Pancreas (tissue), 10 donors: ENCODE data around the gene NPHP4. TPM values are rescaled to one million over a fixed set of nuclear protein-coding genes. Genes with fewer than 3 reads are reported as not detected.

ENCODE experiments used
- ATAC-seq, 4 donors: fragments of 200-7000 bp; cut with Tn5 transposase; one replicate each; pipeline versions ENCODE4 v1.8.0 to v1.9.1; 2020; ENCODE audit warnings: mild to moderate bottlenecking in 4 of 4, moderate library complexity in 4 of 4
- DNase-seq, 6 donors: peaks; one replicate each; pipeline ENCODE4 v3.0.0-alpha.2; 2020
- FAIRE-seq: peaks from 2 replicates; lab custom pipeline; 2012; peaks lifted over from hg19 to GRCh38; lab: Jason Lieb, UNC
- H3K27ac ChIP-seq, 4 donors: fragments of 200-600 bp; sonication (generic); 1 replicate in 3 of 4; 2 replicates in 1 of 4; pipeline versions ENCODE4 v1.5.0 to v1.8.0; 2020
- H3K27me3 ChIP-seq, 4 donors: fragments of 200-600 bp; one replicate each; pipeline ENCODE4 v1.8.0; 2021
- H3K36me3 ChIP-seq, 3 donors: fragments of 200-600 bp; sonication (generic) in 1 of 3; one replicate each; pipeline versions ENCODE4 v1.5.0 to v1.8.0; 2020 to 2021
- H3K4me1 ChIP-seq, 3 donors: fragments of 200-600 bp; one replicate each; pipeline ENCODE4 v1.8.0; 2021
- H3K4me3 ChIP-seq, 4 donors: fragments of 200-600 bp; sonication (generic) in 2 of 4; one replicate each; pipeline versions ENCODE4 v1.5.0 to v1.8.0; 2020 to 2021
- H3K9me3 ChIP-seq, 4 donors: fragments of 200-600 bp; one replicate each; pipeline ENCODE4 v1.8.0; 2021
- WGBS, 2 donors: extraction: QIAGEN DNeasy Blood & Tissue Kit; methylation state at CpG; one replicate each; pipeline ENCODE4 v1.1.7; 2013; 5-methylcytosine and 5-hydroxymethylcytosine counted together
- intact Hi-C, 3 donors: fragments of 100-400 bp; cut with DNase I; formaldehyde crosslinking; loops; one replicate each; pipeline versions ENCODE4 v1.11.1 to v1.14.2; 2022
- polyA plus RNA-seq, 2 donors: library from polyadenylated mRNA; stranded (reverse); fragments of 200-250 nt; gene quantifications; one replicate each; pipeline ENCODE4 v1.2.3, GENCODE V29; 2013
- total RNA-seq, 6 donors: library from RNA; stranded (reverse); fragmentation: NEBNext Ultra II Directional in 4 of 6; extraction: Animal tissue kit (Norgen Biotek cat#: 25700) in 4 of 6; gene quantifications; one replicate each; pipeline versions ENCODE4 v1.2.1 to v1.2.4, GENCODE V29; 2021 to 2023
- TF ChIP-seq, protein P1 (sequence below), 4 donors: fragments of 200-600 bp; sonication (generic) in 3 of 4; IDR thresholded peaks; one replicate each; pipeline versions ENCODE4 v1.5.0 to v1.8.0; 2021; ENCODE audit warnings: antibody characterized with exemption in 4 of 4
- donor health status: healthy with polysubstance abuse.
- donor health status: DM: no; HTN: no; CAD: no; lungs with moderate emphysema.
- donor health status: DM: no; HTN: no; CAD: no.
- donor health status: control.
- donor health status: control.
- donor health status: Bipolar disorder and iron deficiency.
- donor health status: DM: yes; HTN: yes; CAD: no.
- donor health status: DM: no; HTN: no; CAD: no.
- donor health status: DM: no; HTN: no; CAD: no.
- donor health status: DM: yes; HTN: yes; CAD: no.

Gene NPHP4
- total and polyA plus RNA-seq, 8 donors = 4.0 to 9.7 (median 5.7) TPM

DNA sequence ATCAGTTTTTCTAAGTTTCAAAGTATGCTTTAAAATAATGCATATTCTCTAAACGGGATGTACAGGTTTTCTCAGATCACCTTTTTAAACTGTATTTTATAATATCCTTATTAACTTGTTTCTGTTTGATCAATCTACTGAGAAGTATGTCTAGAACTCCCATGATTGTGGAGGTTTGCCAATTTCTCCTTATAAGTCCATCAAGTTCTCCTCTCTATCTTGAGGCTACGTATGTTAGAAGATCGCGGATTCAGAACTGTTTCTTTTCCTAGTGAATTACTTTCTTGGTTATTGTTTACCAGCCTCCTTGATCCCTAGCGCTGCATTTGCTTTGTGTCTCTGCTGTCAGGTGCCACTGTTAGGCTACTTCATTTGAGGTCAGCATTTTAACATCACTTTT lies 89.2 kb downstream of the NPHP4 start:
- H3K4me1 ChIP-seq = no peaks in the 10 kb centered on the region
- H3K36me3 ChIP-seq = peaks cover 0 to 16% (median 0%) of the 10 kb centered on the region in 3 donors
- H3K27me3 ChIP-seq = no peaks in the 10 kb centered on the region
- TF ChIP-seq, protein P1, sequence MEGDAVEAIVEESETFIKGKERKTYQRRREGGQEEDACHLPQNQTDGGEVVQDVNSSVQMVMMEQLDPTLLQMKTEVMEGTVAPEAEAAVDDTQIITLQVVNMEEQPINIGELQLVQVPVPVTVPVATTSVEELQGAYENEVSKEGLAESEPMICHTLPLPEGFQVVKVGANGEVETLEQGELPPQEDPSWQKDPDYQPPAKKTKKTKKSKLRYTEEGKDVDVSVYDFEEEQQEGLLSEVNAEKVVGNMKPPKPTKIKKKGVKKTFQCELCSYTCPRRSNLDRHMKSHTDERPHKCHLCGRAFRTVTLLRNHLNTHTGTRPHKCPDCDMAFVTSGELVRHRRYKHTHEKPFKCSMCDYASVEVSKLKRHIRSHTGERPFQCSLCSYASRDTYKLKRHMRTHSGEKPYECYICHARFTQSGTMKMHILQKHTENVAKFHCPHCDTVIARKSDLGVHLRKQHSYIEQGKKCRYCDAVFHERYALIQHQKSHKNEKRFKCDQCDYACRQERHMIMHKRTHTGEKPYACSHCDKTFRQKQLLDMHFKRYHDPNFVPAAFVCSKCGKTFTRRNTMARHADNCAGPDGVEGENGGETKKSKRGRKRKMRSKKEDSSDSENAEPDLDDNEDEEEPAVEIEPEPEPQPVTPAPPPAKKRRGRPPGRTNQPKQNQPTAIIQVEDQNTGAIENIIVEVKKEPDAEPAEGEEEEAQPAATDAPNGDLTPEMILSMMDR (IDR thresholded peaks at IDR 0.05) = no peak
- no peak overlapping the region for H3K4me3 ChIP-seq
- WGBS, 2 donors = 89 to 93% methylated on average over 5 of the region's 5 CpGs
- FAIRE-seq (no peak), ATAC-seq (no peak), DNase-seq (no peak)
- no peaks in the 10 kb centered on the region for H3K9me3 ChIP-seq
- no peak overlapping the region for H3K27ac ChIP-seq
- intact Hi-C loops = no loop called here

DNA sequence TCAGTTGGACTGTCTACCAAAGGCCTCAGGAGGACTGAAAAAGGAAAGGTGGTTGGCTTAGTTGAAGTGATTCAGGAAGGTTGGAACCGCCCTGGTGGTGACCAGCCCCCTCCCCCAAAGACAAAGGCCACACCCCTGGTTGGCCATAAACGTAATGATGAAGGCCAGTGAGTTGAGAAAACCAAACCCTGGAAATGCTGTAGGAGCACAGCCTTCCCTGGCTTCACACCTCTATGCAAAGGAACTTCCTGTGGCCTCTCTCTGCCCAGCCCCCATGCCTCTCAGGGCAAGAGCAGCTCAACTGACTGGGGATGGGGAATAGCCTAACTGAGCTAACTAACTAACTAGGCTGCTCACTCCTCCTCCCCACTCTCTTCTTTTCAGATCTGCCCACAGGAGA lies 90.4 kb downstream of the NPHP4 start:
- TF ChIP-seq, protein P1 (IDR thresholded peaks at IDR 0.05) = no peak
- DNase-seq (no peak), FAIRE-seq (no peak)

DNA sequence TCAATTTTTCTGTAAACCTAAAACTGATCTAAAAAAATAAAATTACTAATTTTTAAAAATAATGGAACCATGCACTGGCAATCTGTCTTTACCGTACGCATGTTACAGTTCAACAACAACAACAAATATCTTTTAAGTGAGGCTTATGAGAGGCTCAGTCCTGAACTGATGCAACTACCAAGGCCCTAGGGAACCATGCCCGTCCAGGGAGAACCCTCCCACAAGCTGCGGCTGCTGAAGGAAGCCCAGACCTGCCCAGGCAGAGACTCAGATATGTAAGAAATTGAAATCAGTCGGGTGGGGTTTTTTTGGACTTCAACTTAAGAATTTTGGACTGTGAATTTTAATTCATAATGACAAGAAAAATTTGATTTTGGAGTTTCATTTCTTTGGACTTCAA lies 91.1 kb downstream of the NPHP4 start:
- Histone ChIP-seq H3K36me3 (peaks cover 0 to 16% (median 0%) of the 10 kb centered on the region in 3 donors), H3K9me3 (no peaks in the 10 kb centered on the region), H3K4me1 (no peaks in the 10 kb centered on the region), H3K27ac (no peak overlapping the region), H3K4me3 (no peak overlapping the region), H3K27me3 (no peaks in the 10 kb centered on the region)
- no peak for DNase-seq
- FAIRE-seq = no peak
- ATAC-seq = no peak
- intact Hi-C loops = no loop called here
- 89 to 96% methylated on average over 5 of the region's 5 CpGs for WGBS, 2 donors
- TF ChIP-seq, protein P1 (IDR thresholded peaks at IDR 0.05) = no peak

More for the DNA sequence above, 90.4 kb downstream of the NPHP4 start:
- no peak for ATAC-seq
- intact Hi-C loops = no loop called here
- 82% methylated on average over 2 of the region's 2 CpGs for WGBS, 2 donors
- Histone ChIP-seq H3K4me3 (no peak overlapping the region), H3K27me3 (no peaks in the 10 kb centered on the region), H3K27ac (no peak overlapping the region), H3K4me1 (no peaks in the 10 kb centered on the region), H3K36me3 (peaks cover 0 to 16% (median 0%) of the 10 kb centered on the region in 3 donors), H3K9me3 (no peaks in the 10 kb centered on the region)

DNA sequence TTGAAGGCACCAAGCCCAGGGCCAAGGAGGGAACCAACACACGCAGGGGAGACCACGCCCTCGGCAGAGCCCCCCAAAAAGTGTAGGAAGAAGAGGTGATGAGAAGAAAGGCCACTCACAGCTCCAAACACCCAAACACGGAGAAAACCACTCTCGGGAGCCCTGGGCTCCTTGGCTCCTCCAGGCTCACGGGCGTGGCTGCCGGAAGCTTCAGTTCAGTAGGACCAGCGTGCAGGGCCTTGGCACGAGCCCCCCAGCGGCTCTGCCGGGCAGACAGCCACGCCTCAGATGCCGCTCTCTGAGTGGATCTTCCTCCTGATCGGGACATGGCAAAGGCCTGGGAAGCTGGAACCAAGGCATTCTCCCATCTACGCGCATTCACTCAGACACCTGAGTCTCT lies 94.0 kb downstream of the NPHP4 start:
- Histone ChIP-seq H3K27me3 (no peaks in the 10 kb centered on the region), H3K9me3 (no peaks in the 10 kb centered on the region), H3K4me3 (no peak overlapping the region), H3K36me3 (peaks cover 0 to 2% (median 0%) of the 10 kb centered on the region in 3 donors), H3K27ac (no peak overlapping the region), H3K4me1 (no peaks in the 10 kb centered on the region)
- 92 to 96% methylated on average over 17 of the region's 17 CpGs for WGBS, 2 donors
- no peak for FAIRE-seq
- DNase-seq = peak in 1 of 6 donors; percentile 31
- intact Hi-C loops = no loop called here
- ATAC-seq = no peak
- TF ChIP-seq, protein P1 (IDR thresholded peaks at IDR 0.05) = no peak

DNA sequence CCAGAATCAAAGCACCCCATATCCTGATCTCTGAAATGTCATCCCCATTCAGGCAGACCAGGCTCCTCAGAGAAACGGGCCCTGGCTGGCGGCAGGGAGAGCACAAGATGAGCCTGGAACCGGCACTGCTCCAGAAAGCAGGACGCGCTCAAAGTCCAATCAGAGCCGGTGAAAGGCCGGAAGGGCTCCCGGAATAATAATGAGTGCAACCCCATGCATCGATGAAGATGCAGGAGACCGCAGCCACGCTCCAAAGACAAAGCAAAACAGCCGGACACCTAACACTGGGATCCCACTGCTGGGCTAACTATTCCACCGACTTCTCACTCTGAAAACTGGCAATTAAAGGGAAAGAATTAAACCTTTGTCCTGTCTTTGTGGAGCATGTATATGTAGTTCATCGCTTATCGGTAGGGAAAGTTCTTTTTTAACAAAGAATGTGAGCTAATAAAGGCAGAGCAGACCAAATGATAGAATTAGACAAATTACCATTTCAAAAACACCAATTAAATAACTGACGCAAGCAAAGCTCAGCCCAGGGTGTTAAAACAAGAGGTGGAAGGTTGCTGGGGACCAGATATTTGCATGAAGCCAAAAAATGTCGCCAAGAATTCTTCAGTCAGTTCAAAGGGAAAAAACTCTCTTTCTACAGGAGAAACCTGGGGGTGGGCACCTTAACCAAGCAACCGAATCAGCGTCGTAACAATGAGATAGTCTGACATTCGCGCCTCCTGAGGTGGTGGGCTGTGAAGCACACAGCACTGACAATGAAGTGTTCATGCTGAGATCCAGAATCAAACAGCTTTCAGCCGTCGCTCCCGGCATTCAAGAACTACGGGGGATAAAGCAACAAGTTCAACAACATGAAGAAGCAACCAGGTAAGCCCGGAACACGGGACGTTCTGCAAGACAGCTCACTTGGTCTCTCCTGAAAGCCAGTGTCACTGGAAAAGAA lies 95.2 kb downstream of the NPHP4 start:
- Histone ChIP-seq H3K4me3 (no peak overlapping the region), H3K4me1 (no peaks in the 10 kb centered on the region), H3K9me3 (no peaks in the 10 kb centered on the region), H3K27me3 (no peaks in the 10 kb centered on the region), H3K27ac (no peak overlapping the region), H3K36me3 (no peaks in the 10 kb centered on the region)
- intact Hi-C loops = no loop called here
- ATAC-seq = peak in 2 of 4 donors; percentile 57 to 65
- TF ChIP-seq, protein P1 (IDR thresholded peaks at IDR 0.05) = no peak
- no peak for FAIRE-seq
- 86% methylated on average over 29 of the region's 29 CpGs for WGBS, 2 donors
- DNase-seq = peak in 1 of 6 donors; percentile 25
